ENCODE data around the gene HTRA3.

The HTRA3 gene

DNA sequence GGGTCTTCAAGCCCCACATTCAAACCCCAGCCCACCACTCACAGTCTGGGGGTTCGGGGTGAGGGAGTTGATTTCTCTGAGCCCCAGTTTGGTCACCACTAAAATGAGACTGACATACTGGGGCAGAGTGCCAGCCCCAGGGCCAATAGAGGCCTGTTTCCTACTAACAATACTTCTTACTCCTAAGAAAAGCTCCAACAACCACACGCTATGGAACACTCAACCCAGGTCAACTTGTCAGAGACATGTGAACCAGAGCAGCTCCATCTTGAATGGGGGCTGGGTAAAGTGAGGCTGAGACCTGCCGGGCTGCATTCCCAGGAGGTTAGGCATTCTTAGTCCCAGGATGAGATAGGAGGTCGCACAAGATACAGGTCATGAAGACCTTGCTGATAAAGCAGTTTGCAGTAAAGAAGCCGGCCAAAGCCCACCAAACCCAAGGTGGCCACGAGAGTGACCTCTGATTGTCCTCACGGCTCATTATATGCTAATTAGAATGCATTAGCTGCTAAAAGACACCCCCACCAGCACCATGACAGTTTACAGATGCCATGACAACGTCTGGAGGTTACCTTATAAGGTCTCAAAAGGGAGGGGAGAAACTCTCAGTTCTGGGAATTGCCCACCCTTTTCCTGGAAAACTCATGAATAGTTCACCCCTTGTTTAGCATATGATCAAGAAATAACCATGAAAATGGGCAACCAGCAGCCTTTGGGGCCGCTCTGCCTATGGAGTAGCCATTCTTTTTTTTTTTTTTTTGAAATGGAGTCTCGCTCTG is 26.6 kb upstream of the HTRA3 start:
- no peaks in the 10 kb centered on the region for H3K36me3 ChIP-seq (ENCODE audit: low read length)
- H3K27ac ChIP-seq (ENCODE audit: low read depth, low read length): no peak overlapping the region
- H3K9ac ChIP-seq (ENCODE audit: low read length): no peak overlapping the region
- no peaks in the 10 kb centered on the region for H3K79me2 ChIP-seq (ENCODE audit: insufficient read depth, low read length)
- H3K9me3 ChIP-seq (ENCODE audit: insufficient read depth, low read length): no peaks in the 10 kb centered on the region
- H3K27me3 ChIP-seq (ENCODE audit: low read length): no peaks in the 10 kb centered on the region
- H3F3A ChIP-seq (ENCODE audit: insufficient read depth): no peaks in the 10 kb centered on the region
- H4K20me1 ChIP-seq (ENCODE audit: low read depth, low read length): no peaks in the 10 kb centered on the region
- H3K9me2 ChIP-seq (replicated peaks; ENCODE audit: insufficient read depth, low read length): no peaks in the 10 kb centered on the region
- H2AFZ ChIP-seq (ENCODE audit: low read depth, low read length, severe bottlenecking): no peak overlapping the region
- H3K4me2 ChIP-seq (ENCODE audit: low read depth, low read length, poor library complexity, severe bottlenecking): no peak overlapping the region
- TF ChIP-seq, protein P1, sequence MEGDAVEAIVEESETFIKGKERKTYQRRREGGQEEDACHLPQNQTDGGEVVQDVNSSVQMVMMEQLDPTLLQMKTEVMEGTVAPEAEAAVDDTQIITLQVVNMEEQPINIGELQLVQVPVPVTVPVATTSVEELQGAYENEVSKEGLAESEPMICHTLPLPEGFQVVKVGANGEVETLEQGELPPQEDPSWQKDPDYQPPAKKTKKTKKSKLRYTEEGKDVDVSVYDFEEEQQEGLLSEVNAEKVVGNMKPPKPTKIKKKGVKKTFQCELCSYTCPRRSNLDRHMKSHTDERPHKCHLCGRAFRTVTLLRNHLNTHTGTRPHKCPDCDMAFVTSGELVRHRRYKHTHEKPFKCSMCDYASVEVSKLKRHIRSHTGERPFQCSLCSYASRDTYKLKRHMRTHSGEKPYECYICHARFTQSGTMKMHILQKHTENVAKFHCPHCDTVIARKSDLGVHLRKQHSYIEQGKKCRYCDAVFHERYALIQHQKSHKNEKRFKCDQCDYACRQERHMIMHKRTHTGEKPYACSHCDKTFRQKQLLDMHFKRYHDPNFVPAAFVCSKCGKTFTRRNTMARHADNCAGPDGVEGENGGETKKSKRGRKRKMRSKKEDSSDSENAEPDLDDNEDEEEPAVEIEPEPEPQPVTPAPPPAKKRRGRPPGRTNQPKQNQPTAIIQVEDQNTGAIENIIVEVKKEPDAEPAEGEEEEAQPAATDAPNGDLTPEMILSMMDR (IDR thresholded peaks at IDR 0.05; ENCODE audit: insufficient read depth, low read length, poor library complexity, severe bottlenecking): no peak
- TF ChIP-seq EZH2phosphoT487 (conservative IDR thresholded peaks at IDR 0.05; ENCODE audit: low read length): no peak
- H3K4me3 ChIP-seq (ENCODE audit: insufficient read depth, low read length, poor library complexity, severe bottlenecking): no peak overlapping the region

DNA sequence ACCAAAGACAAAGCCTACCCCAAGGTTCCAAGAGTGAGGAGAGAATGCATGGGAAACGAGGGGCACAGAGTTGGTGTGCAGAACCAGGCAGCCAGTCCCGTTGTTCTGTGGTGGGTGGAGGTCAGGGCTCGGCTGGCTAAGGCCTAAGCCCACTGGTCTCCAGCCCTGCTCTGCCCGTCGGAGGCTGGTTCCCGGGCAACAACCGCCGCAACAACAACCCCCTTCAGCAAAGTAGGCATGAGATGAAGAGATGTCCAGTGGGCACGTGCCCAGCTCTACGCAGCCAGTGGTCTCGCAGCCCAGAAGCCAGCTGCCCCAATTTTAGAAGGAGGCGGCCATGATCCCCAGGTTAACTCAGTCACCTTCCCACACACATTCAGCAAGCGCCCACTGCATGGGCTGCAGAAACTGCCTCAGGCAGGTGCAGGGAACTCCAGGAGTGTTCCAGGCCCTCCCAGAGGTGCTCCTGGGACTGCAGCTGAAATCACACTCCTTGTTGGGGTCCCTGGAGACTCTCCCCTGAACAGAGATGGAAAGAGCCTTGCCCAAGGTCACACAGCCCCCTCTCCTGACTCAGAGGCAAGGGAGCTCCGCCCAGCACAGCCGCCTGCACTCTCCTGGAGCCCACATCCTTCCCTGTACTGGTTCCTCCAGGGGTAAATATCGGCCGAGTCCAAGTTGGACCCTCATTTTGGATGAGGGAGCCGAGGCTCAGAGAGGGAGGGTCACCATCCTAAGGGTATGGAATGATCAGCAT is 25.4 kb upstream of the HTRA3 start:
- Histone ChIP-seq H3K4me3 (ENCODE audit: insufficient read depth, low read length, poor library complexity, severe bottlenecking) (no peak overlapping the region), H3F3A (ENCODE audit: insufficient read depth) (no peaks in the 10 kb centered on the region), H3K79me2 (ENCODE audit: insufficient read depth, low read length) (no peaks in the 10 kb centered on the region), H3K9ac (ENCODE audit: low read length) (no peak overlapping the region), H2AFZ (ENCODE audit: low read depth, low read length, severe bottlenecking) (no peak overlapping the region), H3K4me2 (ENCODE audit: low read depth, low read length, poor library complexity, severe bottlenecking) (no peak overlapping the region), H3K9me2 (replicated peaks; ENCODE audit: insufficient read depth, low read length) (no peaks in the 10 kb centered on the region), H3K27me3 (ENCODE audit: low read length) (no peaks in the 10 kb centered on the region), H3K36me3 (ENCODE audit: low read length) (no peaks in the 10 kb centered on the region), H3K9me3 (ENCODE audit: insufficient read depth, low read length) (no peaks in the 10 kb centered on the region), H3K27ac (ENCODE audit: low read depth, low read length) (no peak overlapping the region), H4K20me1 (ENCODE audit: low read depth, low read length) (no peaks in the 10 kb centered on the region)
- TF ChIP-seq, protein P1 (IDR thresholded peaks at IDR 0.05; ENCODE audit: insufficient read depth, low read length, poor library complexity, severe bottlenecking): no peak
- TF ChIP-seq EZH2phosphoT487 (conservative IDR thresholded peaks at IDR 0.05; ENCODE audit: low read length): no peak

DNA sequence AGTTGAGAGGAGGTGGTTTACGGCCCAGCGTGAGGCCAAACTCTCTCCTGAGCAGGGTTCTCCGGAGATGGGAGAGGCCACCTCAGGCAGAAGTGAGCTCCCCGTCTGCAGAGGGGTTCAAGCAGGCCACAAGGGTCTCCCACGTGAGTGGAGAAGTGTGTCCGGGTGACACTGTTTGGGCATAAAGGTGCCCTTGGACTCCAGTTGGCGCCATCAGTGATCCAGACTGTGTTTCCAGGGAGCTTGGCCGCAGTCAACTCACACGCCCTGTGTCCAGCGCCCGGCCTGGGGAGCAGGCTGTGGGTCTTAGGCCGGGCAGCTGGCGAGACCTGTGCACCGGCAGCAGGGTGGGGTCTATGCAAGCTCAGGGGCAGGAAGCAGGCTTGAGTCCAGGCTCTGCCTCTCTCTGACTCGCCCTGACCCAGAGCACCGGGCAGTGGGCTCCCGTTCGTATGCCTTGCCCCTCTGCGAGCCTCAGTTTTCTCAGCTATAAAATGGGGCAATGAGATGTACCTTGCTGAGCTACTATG is 24.6 kb upstream of the HTRA3 start:
- Histone ChIP-seq H3K27me3 (ENCODE audit: low read length) (no peaks in the 10 kb centered on the region), H3K9me3 (ENCODE audit: insufficient read depth, low read length) (no peaks in the 10 kb centered on the region), H3K27ac (ENCODE audit: low read depth, low read length) (no peak overlapping the region), H3F3A (ENCODE audit: insufficient read depth) (no peaks in the 10 kb centered on the region), H2AFZ (ENCODE audit: low read depth, low read length, severe bottlenecking) (no peak overlapping the region), H3K4me3 (ENCODE audit: insufficient read depth, low read length, poor library complexity, severe bottlenecking) (no peak overlapping the region), H3K36me3 (ENCODE audit: low read length) (no peaks in the 10 kb centered on the region), H3K9me2 (replicated peaks; ENCODE audit: insufficient read depth, low read length) (no peaks in the 10 kb centered on the region), H3K4me2 (ENCODE audit: low read depth, low read length, poor library complexity, severe bottlenecking) (no peak overlapping the region), H3K79me2 (ENCODE audit: insufficient read depth, low read length) (no peaks in the 10 kb centered on the region), H4K20me1 (ENCODE audit: low read depth, low read length) (no peaks in the 10 kb centered on the region), H3K9ac (ENCODE audit: low read length) (no peak overlapping the region)
- no peak for TF ChIP-seq EZH2phosphoT487 (conservative IDR thresholded peaks at IDR 0.05; ENCODE audit: low read length)
- TF ChIP-seq, protein P1 (IDR thresholded peaks at IDR 0.05; ENCODE audit: insufficient read depth, low read length, poor library complexity, severe bottlenecking): no peak

All from SU-DHL-6 (cell line).